Stimulated activated CD4-positive, alpha-beta T cell treated with anti-CD3 and anti-CD28 coated beads, Interleukin-4, amount 100 ng/mL, for 24 hours (primary cell): ENCODE results near the gene ARMC9.
"Not testable (repeated sequence)": the region's sequence is repeated elsewhere in the genome, so short reads cannot be mapped to it uniquely, and the experiment has no call there.

ENCODE experiments used
- DNase-seq: peaks from one replicate; pipeline ENCODE4 v3.0.0-alpha.2; 2020

Gene ARMC9

GRCh38 chr2:231245249-231246094 is 47.0 kb downstream of the ARMC9 start:
- DNase-seq, result no peak

GRCh38 chr2:231246171-231246842 is 47.9 kb downstream of the ARMC9 start:
- DNase-seq, result no peak

GRCh38 chr2:231250146-231250545 is 51.7 kb downstream of the ARMC9 start:
- no peak for DNase-seq

- no peak for DNase-seq
These were observed 52.3 kb downstream of the ARMC9 start for GRCh38 chr2:231250698-231251097.

- not testable (repeated sequence) for DNase-seq
These were observed 54.9 kb downstream of the ARMC9 start for GRCh38 chr2:231253292-231253691.

- no peak for DNase-seq
These were observed 58.1 kb downstream of the ARMC9 start for GRCh38 chr2:231256494-231256893.

- DNase-seq, result no peak
These were observed 59.3 kb downstream of the ARMC9 start for GRCh38 chr2:231257763-231258162.

- DNase-seq, result no peak
These were observed 60.3 kb downstream of the ARMC9 start for GRCh38 chr2:231258701-231259100.

- DNase-seq, result no peak
These were observed 60.7 kb downstream of the ARMC9 start for GRCh38 chr2:231259104-231259503.

GRCh38 chr2:231260442-231261208 is 62.2 kb downstream of the ARMC9 start:
- DNase-seq, result no peak

- DNase-seq, result no peak
These were observed 64.8 kb downstream of the ARMC9 start for GRCh38 chr2:231263118-231263831.

- no peak for DNase-seq
These were observed 72.0 kb downstream of the ARMC9 start for GRCh38 chr2:231270221-231271114.

GRCh38 chr2:231272991-231273390 is 74.6 kb downstream of the ARMC9 start:
- no peak for DNase-seq

GRCh38 chr2:231276987-231277386 is 78.6 kb downstream of the ARMC9 start:
- DNase-seq, result no peak

GRCh38 chr2:231277962-231278361 is 79.5 kb downstream of the ARMC9 start:
- no peak for DNase-seq

GRCh38 chr2:231278868-231279267 is 80.4 kb downstream of the ARMC9 start:
- DNase-seq, result no peak

GRCh38 chr2:231280846-231281245 is 82.4 kb downstream of the ARMC9 start:
- no peak for DNase-seq

GRCh38 chr2:231284296-231284695 is 85.9 kb downstream of the ARMC9 start:
- DNase-seq, result no peak

- no peak for DNase-seq
These were observed 88.5 kb downstream of the ARMC9 start for GRCh38 chr2:231286964-231287363.

- DNase-seq, result no peak
These were observed 89.3 kb downstream of the ARMC9 start for GRCh38 chr2:231287696-231288095.

GRCh38 chr2:231288590-231288989 is 90.2 kb downstream of the ARMC9 start:
- DNase-seq, result no peak
